ENCODE results near the gene NYAP1. TPM values are rescaled to one million over a fixed set of nuclear protein-coding genes. Genes with fewer than 3 reads are reported as not detected.
"Not testable (repeated sequence)": the region's sequence is repeated elsewhere in the genome, so short reads cannot be mapped to it uniquely, and the experiment has no call there.

Gene NYAP1
- total RNA-seq, 4 donors from 2014 or later = 8.8 to 21.3 (median 11.4) TPM

DNA sequence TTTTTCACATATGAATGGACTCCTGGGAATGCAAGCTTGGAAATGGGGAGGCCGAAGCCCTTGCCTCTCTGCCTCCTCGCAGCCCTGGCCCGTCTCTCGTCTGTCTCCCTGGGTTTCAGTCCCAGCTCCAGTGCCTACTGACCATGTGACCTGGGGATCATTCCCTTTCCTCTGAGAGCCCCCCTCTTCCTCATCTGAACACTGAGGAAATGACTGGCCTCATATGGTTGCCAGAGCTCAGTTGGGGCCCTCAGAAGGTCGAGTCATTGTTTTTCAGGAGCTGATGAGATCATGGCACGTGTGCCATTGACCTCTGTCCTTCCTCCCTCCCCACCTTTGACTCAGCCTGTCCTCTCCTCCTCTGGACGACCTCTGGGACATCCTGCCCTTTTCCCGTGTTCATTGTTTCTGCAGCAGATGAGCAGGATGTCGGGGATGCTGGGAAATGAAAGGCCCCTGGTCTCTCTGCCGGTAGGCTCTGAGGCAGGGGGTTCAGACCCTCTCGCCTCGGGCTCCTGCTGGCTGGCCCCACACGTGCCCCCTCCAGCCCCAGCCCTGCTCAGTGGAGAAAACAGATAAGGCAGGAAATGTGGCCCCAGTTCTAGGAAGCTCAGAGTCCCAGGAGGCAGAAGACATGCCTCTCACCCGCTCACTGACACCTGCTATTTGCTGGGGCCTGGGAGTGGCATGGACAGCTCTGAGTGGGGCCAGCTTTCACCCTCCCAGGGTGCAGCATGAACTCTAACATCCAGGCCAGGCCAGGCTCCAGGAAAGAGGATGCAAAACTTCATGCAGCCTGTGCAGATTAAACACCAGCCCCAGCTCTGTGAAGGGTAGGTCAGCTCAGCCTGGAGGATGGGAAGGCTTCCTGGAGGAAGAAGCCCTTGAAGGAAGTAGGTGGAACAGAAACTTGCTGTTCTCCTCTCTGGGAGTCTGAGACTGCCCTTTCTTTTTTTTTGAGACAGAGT lies 39.1 kb upstream of the NYAP1 start:
- no peak for DNase-seq (ENCODE audit: low spot score in 2 of 2)
- Histone ChIP-seq H3K27ac (peak overlapping the region; percentile 22 to 85 (median 58)), H3K4me3 (no peak overlapping the region), H3K27me3 (no peaks in the 10 kb centered on the region), H3K4me1 (peaks cover 0 to 28% (median 11%) of the 10 kb centered on the region in 4 donors), H3K9me3 (no peaks in the 10 kb centered on the region), H3K36me3 (no peaks in the 10 kb centered on the region)
- TF ChIP-seq, protein P1, sequence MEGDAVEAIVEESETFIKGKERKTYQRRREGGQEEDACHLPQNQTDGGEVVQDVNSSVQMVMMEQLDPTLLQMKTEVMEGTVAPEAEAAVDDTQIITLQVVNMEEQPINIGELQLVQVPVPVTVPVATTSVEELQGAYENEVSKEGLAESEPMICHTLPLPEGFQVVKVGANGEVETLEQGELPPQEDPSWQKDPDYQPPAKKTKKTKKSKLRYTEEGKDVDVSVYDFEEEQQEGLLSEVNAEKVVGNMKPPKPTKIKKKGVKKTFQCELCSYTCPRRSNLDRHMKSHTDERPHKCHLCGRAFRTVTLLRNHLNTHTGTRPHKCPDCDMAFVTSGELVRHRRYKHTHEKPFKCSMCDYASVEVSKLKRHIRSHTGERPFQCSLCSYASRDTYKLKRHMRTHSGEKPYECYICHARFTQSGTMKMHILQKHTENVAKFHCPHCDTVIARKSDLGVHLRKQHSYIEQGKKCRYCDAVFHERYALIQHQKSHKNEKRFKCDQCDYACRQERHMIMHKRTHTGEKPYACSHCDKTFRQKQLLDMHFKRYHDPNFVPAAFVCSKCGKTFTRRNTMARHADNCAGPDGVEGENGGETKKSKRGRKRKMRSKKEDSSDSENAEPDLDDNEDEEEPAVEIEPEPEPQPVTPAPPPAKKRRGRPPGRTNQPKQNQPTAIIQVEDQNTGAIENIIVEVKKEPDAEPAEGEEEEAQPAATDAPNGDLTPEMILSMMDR (IDR thresholded peaks at IDR 0.05) = no peak
- peak in 1 of 2 donors; percentile 64 for TF ChIP-seq EP300 (IDR thresholded peaks at IDR 0.05)
- no peak for TF ChIP-seq POLR2A (IDR thresholded peaks at IDR 0.05)
- WGBS, 2 donors = 21 to 28% methylated on average over 14 of the region's 14 CpGs

DNA sequence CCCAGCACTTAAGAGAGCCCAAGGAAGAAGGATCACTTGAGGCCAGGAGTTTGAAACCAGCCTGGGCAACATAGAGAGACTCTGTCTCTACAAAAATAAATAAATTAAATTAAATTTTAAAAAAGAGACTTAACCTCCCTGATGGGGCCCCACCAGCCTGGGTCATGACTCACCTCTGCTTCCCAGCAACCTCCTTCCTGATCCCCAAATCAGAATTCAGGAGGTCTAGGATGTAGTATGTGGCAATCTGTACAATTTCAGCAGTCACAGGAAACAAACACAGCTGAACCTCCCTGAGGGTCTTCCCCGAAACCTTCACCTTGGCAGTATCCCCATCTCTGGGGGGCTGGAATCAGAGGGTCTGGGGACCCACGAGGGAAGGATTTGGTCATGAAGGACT lies 37.7 kb upstream of the NYAP1 start:
- Histone ChIP-seq H3K9me3 (no peaks in the 10 kb centered on the region), H3K4me3 (no peak overlapping the region), H3K4me1 (peaks cover 0 to 40% (median 11%) of the 10 kb centered on the region in 4 donors), H3K27me3 (no peaks in the 10 kb centered on the region), H3K27ac (peak overlapping the region in 2 of 4 donors; percentile 33 to 85), H3K36me3 (no peaks in the 10 kb centered on the region)
- no peak for DNase-seq (ENCODE audit: low spot score in 2 of 2)
- 73 to 77% methylated on average over 2 of the region's 2 CpGs for WGBS, 2 donors
- TF ChIP-seq POLR2A (IDR thresholded peaks at IDR 0.05) (no peak), EP300 (IDR thresholded peaks at IDR 0.05) (no peak)
- TF ChIP-seq, protein P1 (IDR thresholded peaks at IDR 0.05) = no peak

DNA sequence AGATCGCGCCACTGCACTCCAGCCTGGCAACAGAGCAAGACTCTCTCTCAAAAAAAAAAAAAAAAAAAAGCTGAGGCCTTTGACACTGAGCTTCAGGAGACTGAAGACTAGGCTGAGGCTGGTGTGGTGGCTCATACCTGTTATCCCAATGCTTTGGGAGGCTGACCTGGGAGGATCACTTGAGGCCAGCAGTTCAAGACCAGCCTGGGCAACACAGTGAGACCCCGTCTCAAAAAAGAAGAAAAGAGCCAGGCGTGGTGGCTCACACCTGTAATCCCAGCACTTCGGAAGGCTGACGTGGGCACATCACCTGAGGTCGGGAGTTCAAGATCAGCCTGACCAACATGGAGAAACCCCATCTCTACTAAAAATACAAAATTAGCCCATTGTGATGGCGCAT lies 36.4 kb upstream of the NYAP1 start:
- H3K4me1 ChIP-seq = peaks cover 0 to 41% (median 11%) of the 10 kb centered on the region in 4 donors
- WGBS, 2 donors = 96 to 97% methylated on average over 8 of the region's 8 CpGs
- not testable (repeated sequence) for H3K27me3 ChIP-seq; H3K27ac ChIP-seq; DNase-seq (ENCODE audit: low spot score in 2 of 2); H3K4me3 ChIP-seq; H3K9me3 ChIP-seq; H3K36me3 ChIP-seq

DNA sequence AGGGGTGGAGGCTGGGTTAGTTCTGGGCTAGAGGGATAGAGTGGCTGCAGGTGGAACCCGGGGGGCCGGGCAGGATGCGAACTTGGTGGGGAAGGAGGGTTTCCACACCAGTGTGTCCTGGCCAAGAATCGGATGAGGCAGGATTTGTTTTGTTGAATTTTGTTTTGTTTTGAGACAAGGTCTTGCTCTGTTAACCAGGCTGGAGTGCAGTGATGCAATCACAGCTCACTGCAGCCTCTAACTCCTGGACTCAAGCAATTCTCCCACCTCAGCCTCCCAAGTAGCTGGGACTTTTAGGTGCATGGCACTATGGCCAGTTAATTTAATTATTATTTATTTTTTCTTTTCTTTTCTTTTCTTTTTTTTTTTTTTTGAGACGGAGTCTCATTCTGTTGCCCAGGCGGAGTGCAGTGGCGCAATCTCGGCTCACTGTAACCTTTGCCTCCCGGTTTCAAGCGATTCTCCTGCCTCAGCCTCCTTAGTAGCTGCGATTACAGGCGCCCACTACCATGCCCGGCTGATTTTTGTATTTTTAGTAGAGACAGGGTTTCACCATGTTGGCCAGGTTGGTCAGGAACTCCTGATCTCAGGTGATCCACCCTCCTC lies 34.4 kb upstream of the NYAP1 start:
- Histone ChIP-seq H3K4me3 (no peak overlapping the region), H3K27ac (no peak overlapping the region), H3K27me3 (no peaks in the 10 kb centered on the region), H3K36me3 (no peaks in the 10 kb centered on the region), H3K9me3 (no peaks in the 10 kb centered on the region), H3K4me1 (peaks cover 0 to 30% (median 8%) of the 10 kb centered on the region in 4 donors)
- WGBS, 2 donors = 85 to 87% methylated on average over 13 of the region's 13 CpGs
- DNase-seq (ENCODE audit: low spot score in 2 of 2) = no peak
- no peak for TF ChIP-seq POLR2A (IDR thresholded peaks at IDR 0.05)
- TF ChIP-seq EP300 (IDR thresholded peaks at IDR 0.05) = no peak
- TF ChIP-seq, protein P1 (IDR thresholded peaks at IDR 0.05) = no peak

DNA sequence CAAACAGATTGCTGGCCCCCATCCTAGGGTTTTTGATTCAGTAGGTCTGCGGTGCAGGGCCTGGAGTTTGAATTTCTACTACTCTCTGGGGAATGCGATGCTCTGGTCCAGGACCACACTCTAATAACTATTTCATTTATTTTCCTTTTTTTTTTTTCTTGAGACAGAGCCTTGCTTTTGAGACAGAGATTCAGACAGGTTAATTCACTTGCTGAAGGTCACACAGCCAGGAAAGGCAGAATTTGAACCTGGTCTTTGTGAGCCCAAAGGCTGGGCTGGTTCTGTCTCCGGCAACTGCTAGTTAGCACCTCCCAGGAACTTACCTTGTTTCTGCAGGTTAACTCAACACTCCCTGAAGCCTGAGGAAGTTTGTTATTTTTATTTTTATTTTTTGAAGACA lies 31.2 kb upstream of the NYAP1 start:
- H3K4me1 ChIP-seq = peaks cover 0 to 18% (median 0%) of the 10 kb centered on the region in 4 donors
- no peaks in the 10 kb centered on the region for H3K27me3 ChIP-seq
- 84 to 86% methylated on average over 3 of the region's 3 CpGs for WGBS, 2 donors
- DNase-seq (ENCODE audit: low spot score in 2 of 2) = no peak
- H3K4me3 ChIP-seq = no peak overlapping the region
- no peak overlapping the region for H3K27ac ChIP-seq
- no peaks in the 10 kb centered on the region for H3K9me3 ChIP-seq
- H3K36me3 ChIP-seq = peaks cover 0 to 24% (median 0%) of the 10 kb centered on the region in 3 donors
- TF ChIP-seq POLR2A (IDR thresholded peaks at IDR 0.05) = no peak
- TF ChIP-seq, protein P1 (IDR thresholded peaks at IDR 0.05) = no peak
- no peak for TF ChIP-seq EP300 (IDR thresholded peaks at IDR 0.05)

DNA sequence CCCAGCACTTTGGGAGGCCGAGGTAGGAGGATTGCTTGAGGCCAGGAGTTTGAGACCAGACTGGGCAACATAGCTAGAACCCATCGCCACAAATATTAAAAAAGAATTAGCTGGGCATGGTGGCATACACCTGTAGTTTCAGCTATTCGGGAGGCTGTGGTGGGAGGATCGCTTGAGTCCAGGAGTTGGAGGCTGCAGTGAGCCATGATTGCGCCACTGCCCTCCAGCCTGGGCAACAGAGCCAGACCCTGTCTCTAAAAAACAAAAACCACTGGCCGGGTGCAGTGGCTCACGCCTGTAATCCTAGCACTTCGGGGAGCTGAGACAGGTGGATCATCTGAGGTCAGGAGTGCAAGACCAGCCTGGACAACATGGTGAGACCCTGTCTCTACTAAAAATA lies 29.9 kb upstream of the NYAP1 start:
- peaks cover 0 to 17% (median 0%) of the 10 kb centered on the region in 4 donors for H3K4me1 ChIP-seq
- DNase-seq (ENCODE audit: low spot score in 2 of 2); H3K27ac ChIP-seq; H3K4me3 ChIP-seq; H3K9me3 ChIP-seq; H3K27me3 ChIP-seq: not testable (repeated sequence)
- 94 to 97% methylated on average over 8 of the region's 8 CpGs for WGBS, 2 donors
- peaks cover 0 to 29% (median 0%) of the 10 kb centered on the region in 3 donors for H3K36me3 ChIP-seq
